ENCODE data around the gene KIF1B. TPM values are rescaled to one million over a fixed set of nuclear protein-coding genes. Genes with fewer than 3 reads are reported as not detected.

Gene KIF1B
- total RNA-seq, 1 experiment from 2014 or later: 28.1 TPM

GRCh38 chr1:10211805-10212410 is 1.5 kb downstream of the KIF1B start (continued):
- TF ChIP-seq REST (IDR thresholded peaks at IDR 0.05; ENCODE audit: low read depth): no peak

DNA sequence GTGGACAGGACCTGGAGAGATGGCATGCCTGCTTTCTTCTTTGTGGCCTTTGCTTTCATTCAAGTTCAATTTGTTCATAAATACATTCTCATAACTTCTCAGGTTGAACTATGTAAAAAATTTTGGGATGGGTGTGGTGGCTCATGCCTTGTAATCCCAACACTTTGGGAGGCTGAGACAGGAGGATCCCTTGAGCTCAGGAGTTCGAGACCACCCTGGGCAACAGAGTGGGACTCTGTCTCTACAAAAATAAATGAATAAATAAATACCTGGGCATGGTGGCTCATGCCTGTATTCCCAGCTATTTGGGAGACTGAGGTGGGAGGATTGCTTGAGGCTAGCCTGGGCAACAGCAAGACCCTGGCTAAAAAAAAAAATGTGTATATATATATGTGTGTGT is 2.1 kb downstream of the KIF1B start:
- DNase-seq (ENCODE audit: low read depth, low spot score) (no peak), ATAC-seq (no peak)
- TF ChIP-seq, protein P1, sequence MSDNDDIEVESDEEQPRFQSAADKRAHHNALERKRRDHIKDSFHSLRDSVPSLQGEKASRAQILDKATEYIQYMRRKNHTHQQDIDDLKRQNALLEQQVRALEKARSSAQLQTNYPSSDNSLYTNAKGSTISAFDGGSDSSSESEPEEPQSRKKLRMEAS (IDR thresholded peaks at IDR 0.05): no peak
- TF ChIP-seq TCF7L2 (IDR thresholded peaks at IDR 0.05; ENCODE audit: borderline replicate concordance, extremely low read depth, insufficient read depth, insufficient read length) (no peak), EZH2 (IDR thresholded peaks at IDR 0.05) (no peak)
- Histone ChIP-seq H3K79me2 (ENCODE audit: insufficient read depth, low read length) (peaks cover 60% of the 10 kb centered on the region), H3K27ac (ENCODE audit: low read depth, low read length) (peak overlapping the region; percentile 74; the same call in 1 of the 2 replicates), H3K9ac (ENCODE audit: low read length) (peak overlapping the region; percentile 97; the same call in 1 of the 2 replicates), H3K4me2 (ENCODE audit: low read length) (peak overlapping the region; percentile 96), H3K4me1 (ENCODE audit: control insufficient read depth in 1 of 2, insufficient read depth in 2 of 2, low read length in 2 of 2) (peaks cover 11 to 30% of the 10 kb centered on the region in 2 experiments), H3K27me3 (ENCODE audit: insufficient read depth, low read length) (no peaks in the 10 kb centered on the region), H3K36me3 (ENCODE audit: control insufficient read depth in 1 of 2, insufficient read depth in 2 of 2, low read length in 2 of 2) (no peaks in the 10 kb centered on the region), H3K9me2 (ENCODE audit: insufficient read depth) (no peaks in the 10 kb centered on the region), H3K9me3 (ENCODE audit: control insufficient read depth in 1 of 2, insufficient read depth in 1 of 2, low read depth in 1 of 2, low read length in 2 of 2) (no peaks in the 10 kb centered on the region), H4K20me1 (ENCODE audit: insufficient read depth) (peaks cover 4% of the 10 kb centered on the region), H2AFZ (ENCODE audit: low read depth, low read length, poor library complexity, severe bottlenecking) (no peak overlapping the region), H3K4me3 (replicated peaks in 1 of 2; ENCODE audit: low read depth in 1 of 2, low read length in 2 of 2) (peak overlapping the region; percentile 93 to 99)
- CTCF ChIA-PET: no interaction called here
- BruUV-seq (replicated peaks): no TSS peak
- POLR2A ChIA-PET: interaction anchor here (0.6 kb wide), 1 partner anchor 1335 kb away, joined by 3 read pairs; no protein-coding TSS in a partner anchor
- RAD21 ChIA-PET (ENCODE audit: low non-redundant PET in 1 of 2, low total read pairs in 2 of 2, uncharacterized antibody in 2 of 2, unreplicated experiment in 2 of 2): no interaction called here
- intact Hi-C loops (cut with micrococcal nuclease): loop anchor here (10.0 kb wide), 1 partner anchor 122 kb away; no protein-coding TSS in a partner anchor

Data from HCT116 (cell line).